ENCODE measurements around the gene EPHB3.

Gene EPHB3

GRCh38 chr3:184579513-184579912 is 17.9 kb downstream of the EPHB3 start:
- Histone ChIP-seq H3K9me3 (ENCODE audit: control insufficient read depth, low read length) (no peaks in the 10 kb centered on the region), H3K36me3 (ENCODE audit: control insufficient read depth, insufficient read depth, low read length) (no peaks in the 10 kb centered on the region), H3K4me1 (ENCODE audit: control insufficient read depth, insufficient read depth, low read length) (peaks cover 51% of the 10 kb centered on the region), H3K27me3 (ENCODE audit: control insufficient read depth, insufficient read depth, low read length, poor library complexity, severe bottlenecking) (peaks cover 16% of the 10 kb centered on the region), H3K27ac (ENCODE audit: insufficient read depth, low read depth, low read length, poor library complexity, severe bottlenecking) (no peak overlapping the region), H3K4me3 (ENCODE audit: insufficient read depth, low read depth, low read length) (no peak overlapping the region)
- 92% methylated on average over 22 of the region's 22 CpGs for WGBS, 2 experiments

DNA sequence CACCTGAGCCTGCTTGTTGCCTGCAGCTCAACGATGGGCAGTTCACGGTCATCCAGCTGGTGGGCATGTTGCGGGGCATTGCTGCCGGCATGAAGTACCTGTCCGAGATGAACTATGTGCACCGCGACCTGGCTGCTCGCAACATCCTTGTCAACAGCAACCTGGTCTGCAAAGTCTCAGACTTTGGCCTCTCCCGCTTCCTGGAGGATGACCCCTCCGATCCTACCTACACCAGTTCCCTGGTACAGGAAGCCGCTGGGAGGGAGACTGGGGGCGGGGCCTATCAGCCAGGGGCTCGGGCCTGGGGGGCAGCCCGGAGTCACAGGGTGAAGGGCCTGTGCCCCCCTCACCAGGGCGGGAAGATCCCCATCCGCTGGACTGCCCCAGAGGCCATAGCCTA is 18.8 kb downstream of the EPHB3 start:
- 94 to 96% methylated on average over 16 of the region's 16 CpGs for WGBS, 2 experiments
- peaks cover 25% of the 10 kb centered on the region for H3K27me3 ChIP-seq (ENCODE audit: control insufficient read depth, insufficient read depth, low read length, poor library complexity, severe bottlenecking)
- no peaks in the 10 kb centered on the region for H3K9me3 ChIP-seq (ENCODE audit: control insufficient read depth, low read length)
- H3K27ac ChIP-seq (ENCODE audit: insufficient read depth, low read depth, low read length, poor library complexity, severe bottlenecking) = no peak overlapping the region
- H3K4me3 ChIP-seq (ENCODE audit: insufficient read depth, low read depth, low read length) = no peak overlapping the region
- H3K36me3 ChIP-seq (ENCODE audit: control insufficient read depth, insufficient read depth, low read length) = no peaks in the 10 kb centered on the region
- peaks cover 43% of the 10 kb centered on the region for H3K4me1 ChIP-seq (ENCODE audit: control insufficient read depth, insufficient read depth, low read length)

DNA sequence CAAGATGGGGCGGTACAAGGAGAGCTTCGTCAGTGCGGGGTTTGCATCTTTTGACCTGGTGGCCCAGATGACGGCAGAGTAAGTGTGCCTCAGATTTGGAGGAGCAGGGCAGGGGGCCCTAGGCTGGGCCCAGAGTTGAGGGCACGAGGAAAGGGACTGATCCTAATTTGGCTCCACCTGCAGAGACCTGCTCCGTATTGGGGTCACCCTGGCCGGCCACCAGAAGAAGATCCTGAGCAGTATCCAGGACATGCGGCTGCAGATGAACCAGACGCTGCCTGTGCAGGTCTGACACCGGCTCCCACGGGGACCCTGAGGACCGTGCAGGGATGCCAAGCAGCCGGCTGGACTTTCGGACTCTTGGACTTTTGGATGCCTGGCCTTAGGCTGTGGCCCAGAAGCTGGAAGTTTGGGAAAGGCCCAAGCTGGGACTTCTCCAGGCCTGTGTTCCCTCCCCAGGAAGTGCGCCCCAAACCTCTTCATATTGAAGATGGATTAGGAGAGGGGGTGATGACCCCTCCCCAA is 19.8 kb downstream of the EPHB3 start:
- H3K4me3 ChIP-seq (ENCODE audit: insufficient read depth, low read depth, low read length) = no peak overlapping the region

DNA sequence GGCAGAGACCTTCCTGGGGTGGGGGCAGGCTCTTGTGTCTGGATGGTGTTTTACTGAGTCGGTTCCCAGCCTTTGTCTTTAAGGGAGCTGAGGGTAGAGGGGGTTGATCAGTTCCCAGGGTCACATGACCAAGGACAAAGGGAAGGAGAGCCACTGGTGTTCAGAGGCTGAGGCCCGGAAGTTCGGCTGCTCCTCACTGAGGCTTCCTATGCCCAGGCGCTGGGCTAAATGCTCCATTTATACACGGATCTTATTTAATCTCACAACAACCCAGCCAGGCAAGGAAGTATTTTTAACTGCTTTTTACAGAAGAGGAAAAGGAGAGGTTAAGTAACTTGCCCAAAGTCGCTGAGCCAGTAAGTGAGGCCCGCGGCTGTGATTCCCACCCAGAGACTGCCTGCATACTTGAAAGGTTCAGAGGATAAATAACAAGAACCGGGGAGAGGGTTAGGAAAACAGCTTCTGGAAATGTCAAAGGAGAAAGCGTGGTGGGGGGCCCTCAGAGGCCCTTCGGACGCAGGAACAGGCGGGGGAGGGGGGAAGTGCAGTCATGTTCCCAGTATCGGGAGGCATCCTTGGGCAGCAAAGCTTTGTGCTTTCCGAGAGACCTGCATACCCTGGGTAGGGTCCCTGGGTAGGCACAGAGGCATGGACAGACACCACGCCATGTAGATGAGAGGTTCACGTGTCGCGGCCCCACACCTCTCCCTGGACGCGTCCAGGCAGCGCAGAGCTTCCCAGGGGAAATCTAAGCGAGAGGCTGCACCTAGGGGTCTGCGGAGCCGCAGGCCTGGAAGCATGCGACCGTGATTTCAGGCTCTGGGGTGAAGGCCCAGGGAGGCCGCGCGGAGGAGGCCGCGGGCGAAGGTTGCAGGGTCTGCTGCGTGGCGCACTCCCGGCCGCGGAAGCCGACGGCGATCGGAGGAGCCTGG is 21.3 kb downstream of the EPHB3 start:
- Histone ChIP-seq H3K9me3 (ENCODE audit: control insufficient read depth, low read length) (no peaks in the 10 kb centered on the region), H3K27ac (ENCODE audit: insufficient read depth, low read depth, low read length, poor library complexity, severe bottlenecking) (no peak overlapping the region), H3K4me1 (ENCODE audit: control insufficient read depth, insufficient read depth, low read length) (peaks cover 35% of the 10 kb centered on the region), H3K27me3 (ENCODE audit: control insufficient read depth, insufficient read depth, low read length, poor library complexity, severe bottlenecking) (peaks cover 31% of the 10 kb centered on the region), H3K36me3 (ENCODE audit: control insufficient read depth, insufficient read depth, low read length) (no peaks in the 10 kb centered on the region), H3K4me3 (ENCODE audit: insufficient read depth, low read depth, low read length) (peak overlapping the region; percentile 43)
- 3% methylated on average over 42 of the region's 42 CpGs for WGBS, 2 experiments

More for the DNA sequence above, 19.8 kb downstream of the EPHB3 start:
- Histone ChIP-seq H3K27me3 (ENCODE audit: control insufficient read depth, insufficient read depth, low read length, poor library complexity, severe bottlenecking) (peaks cover 26% of the 10 kb centered on the region), H3K27ac (ENCODE audit: insufficient read depth, low read depth, low read length, poor library complexity, severe bottlenecking) (no peak overlapping the region), H3K9me3 (ENCODE audit: control insufficient read depth, low read length) (no peaks in the 10 kb centered on the region), H3K4me1 (ENCODE audit: control insufficient read depth, insufficient read depth, low read length) (peaks cover 35% of the 10 kb centered on the region), H3K36me3 (ENCODE audit: control insufficient read depth, insufficient read depth, low read length) (no peaks in the 10 kb centered on the region)
- WGBS, 2 experiments = 95 to 96% methylated on average over 15 of the region's 15 CpGs

GRCh38 chr3:184583578-184584451 is 22.2 kb downstream of the EPHB3 start:
- Histone ChIP-seq H3K4me3 (ENCODE audit: insufficient read depth, low read depth, low read length) (peak overlapping the region; percentile 43), H3K4me1 (ENCODE audit: control insufficient read depth, insufficient read depth, low read length) (peaks cover 28% of the 10 kb centered on the region), H3K36me3 (ENCODE audit: control insufficient read depth, insufficient read depth, low read length) (no peaks in the 10 kb centered on the region), H3K27ac (ENCODE audit: insufficient read depth, low read depth, low read length, poor library complexity, severe bottlenecking) (no peak overlapping the region), H3K27me3 (ENCODE audit: control insufficient read depth, insufficient read depth, low read length, poor library complexity, severe bottlenecking) (peaks cover 38% of the 10 kb centered on the region), H3K9me3 (ENCODE audit: control insufficient read depth, low read length) (no peaks in the 10 kb centered on the region)
- 1% methylated on average over 72 to 80 of the region's 80 CpGs for WGBS, 2 experiments

DNA sequence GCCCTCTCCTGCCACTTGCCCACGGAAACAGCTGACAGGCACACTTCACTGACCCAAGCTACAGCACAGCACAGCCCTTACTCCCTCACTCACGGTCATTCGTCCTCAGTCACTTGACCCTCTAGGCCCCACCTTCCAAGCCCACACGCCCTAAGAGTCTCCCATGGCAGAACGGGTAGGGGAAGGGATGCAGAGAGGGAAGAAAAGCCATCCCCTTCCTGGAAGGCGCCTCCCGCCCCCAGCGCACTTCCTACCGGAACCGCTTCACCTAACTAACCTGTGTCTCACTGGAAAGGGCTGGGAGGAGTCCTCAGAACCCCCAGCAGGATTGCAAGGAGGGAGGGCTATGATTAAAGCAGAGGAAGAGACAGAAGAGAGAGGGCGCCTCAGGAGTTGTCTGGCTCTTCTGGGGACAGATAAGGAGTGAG is 22.9 kb downstream of the EPHB3 start:
- 6 to 9% methylated on average over 11 of the region's 11 CpGs for WGBS, 2 experiments
- no peaks in the 10 kb centered on the region for H3K9me3 ChIP-seq (ENCODE audit: control insufficient read depth, low read length)
- H3K36me3 ChIP-seq (ENCODE audit: control insufficient read depth, insufficient read depth, low read length) = no peaks in the 10 kb centered on the region
- H3K27me3 ChIP-seq (ENCODE audit: control insufficient read depth, insufficient read depth, low read length, poor library complexity, severe bottlenecking) = peaks cover 44% of the 10 kb centered on the region
- H3K4me3 ChIP-seq (ENCODE audit: insufficient read depth, low read depth, low read length) = peak overlapping the region; percentile 43
- H3K27ac ChIP-seq (ENCODE audit: insufficient read depth, low read depth, low read length, poor library complexity, severe bottlenecking) = no peak overlapping the region
- H3K4me1 ChIP-seq (ENCODE audit: control insufficient read depth, insufficient read depth, low read length) = peaks cover 24% of the 10 kb centered on the region

GRCh38 chr3:184585545-184585944 is 24.0 kb downstream of the EPHB3 start:
- Histone ChIP-seq H3K4me3 (ENCODE audit: insufficient read depth, low read depth, low read length) (no peak overlapping the region), H3K27ac (ENCODE audit: insufficient read depth, low read depth, low read length, poor library complexity, severe bottlenecking) (no peak overlapping the region), H3K36me3 (ENCODE audit: control insufficient read depth, insufficient read depth, low read length) (no peaks in the 10 kb centered on the region), H3K27me3 (ENCODE audit: control insufficient read depth, insufficient read depth, low read length, poor library complexity, severe bottlenecking) (peaks cover 53% of the 10 kb centered on the region), H3K4me1 (ENCODE audit: control insufficient read depth, insufficient read depth, low read length) (peaks cover 24% of the 10 kb centered on the region), H3K9me3 (ENCODE audit: control insufficient read depth, low read length) (no peaks in the 10 kb centered on the region)
- 86% methylated on average over 6 of the region's 6 CpGs for WGBS, 2 experiments

DNA sequence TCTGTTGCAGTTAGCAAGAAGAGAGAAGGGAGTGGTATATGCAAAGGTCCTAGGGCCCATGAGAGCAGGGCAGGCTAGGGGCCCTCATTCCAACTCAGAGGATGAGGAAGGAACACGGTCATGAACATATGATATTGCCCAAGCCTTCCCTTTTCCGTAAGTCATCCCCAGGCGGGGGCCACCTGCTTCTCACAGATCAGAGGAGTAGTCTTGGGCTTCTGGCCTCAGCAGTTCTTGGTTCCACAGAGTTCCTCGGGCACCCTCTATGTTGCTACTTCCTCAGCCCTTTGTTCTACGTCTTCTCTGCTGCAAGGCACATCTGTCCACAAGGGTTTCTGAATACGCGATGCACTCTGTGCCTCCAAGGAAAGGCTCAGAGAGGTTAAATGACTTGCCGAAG is 25.3 kb downstream of the EPHB3 start:
- WGBS, 2 experiments = 89 to 90% methylated on average over 8 of the region's 8 CpGs
- H3K36me3 ChIP-seq (ENCODE audit: control insufficient read depth, insufficient read depth, low read length) = no peaks in the 10 kb centered on the region
- H3K27me3 ChIP-seq (ENCODE audit: control insufficient read depth, insufficient read depth, low read length, poor library complexity, severe bottlenecking) = peaks cover 56% of the 10 kb centered on the region

GRCh38 chr3:184588776-184589175 is 27.2 kb downstream of the EPHB3 start:
- Histone ChIP-seq H3K27me3 (ENCODE audit: control insufficient read depth, insufficient read depth, low read length, poor library complexity, severe bottlenecking) (peaks cover 47% of the 10 kb centered on the region), H3K36me3 (ENCODE audit: control insufficient read depth, insufficient read depth, low read length) (no peaks in the 10 kb centered on the region), H3K4me3 (ENCODE audit: insufficient read depth, low read depth, low read length) (no peak overlapping the region), H3K9me3 (ENCODE audit: control insufficient read depth, low read length) (no peaks in the 10 kb centered on the region), H3K4me1 (ENCODE audit: control insufficient read depth, insufficient read depth, low read length) (peaks cover 25% of the 10 kb centered on the region), H3K27ac (ENCODE audit: insufficient read depth, low read depth, low read length, poor library complexity, severe bottlenecking) (no peak overlapping the region)
- 84 to 89% methylated on average over 4 of the region's 4 CpGs for WGBS, 2 experiments

More for the DNA sequence above, 25.3 kb downstream of the EPHB3 start:
- Histone ChIP-seq H3K27ac (ENCODE audit: insufficient read depth, low read depth, low read length, poor library complexity, severe bottlenecking) (no peak overlapping the region), H3K4me3 (ENCODE audit: insufficient read depth, low read depth, low read length) (no peak overlapping the region), H3K9me3 (ENCODE audit: control insufficient read depth, low read length) (no peaks in the 10 kb centered on the region), H3K4me1 (ENCODE audit: control insufficient read depth, insufficient read depth, low read length) (peaks cover 22% of the 10 kb centered on the region)

GRCh38 chr3:184590795-184591194 is 29.2 kb downstream of the EPHB3 start:
- 64 to 66% methylated on average over 6 of the region's 6 CpGs for WGBS, 2 experiments
- Histone ChIP-seq H3K4me3 (ENCODE audit: insufficient read depth, low read depth, low read length) (no peak overlapping the region), H3K36me3 (ENCODE audit: control insufficient read depth, insufficient read depth, low read length) (no peaks in the 10 kb centered on the region), H3K4me1 (ENCODE audit: control insufficient read depth, insufficient read depth, low read length) (peaks cover 36% of the 10 kb centered on the region), H3K27ac (ENCODE audit: insufficient read depth, low read depth, low read length, poor library complexity, severe bottlenecking) (no peak overlapping the region), H3K9me3 (ENCODE audit: control insufficient read depth, low read length) (no peaks in the 10 kb centered on the region), H3K27me3 (ENCODE audit: control insufficient read depth, insufficient read depth, low read length, poor library complexity, severe bottlenecking) (peaks cover 39% of the 10 kb centered on the region)
